ENCODE results near the gene ELAVL1. TPM values are rescaled to one million over a fixed set of nuclear protein-coding genes. Genes with fewer than 3 reads are reported as not detected.

ELAVL1 gene
- total RNA-seq, 1 donor from 2014 or later: 108 TPM

- H3K9ac ChIP-seq: no peak overlapping the region
- H3K79me2 ChIP-seq (ENCODE audit: low read depth): peaks cover 9% of the 10 kb centered on the region
- no peak overlapping the region for H2AFZ ChIP-seq (replicated peaks)
- TF ChIP-seq CTCF (IDR thresholded peaks at IDR 0.05) (no peak), EZH2 (IDR thresholded peaks at IDR 0.05) (no peak), EZH2phosphoT487 (IDR thresholded peaks at IDR 0.05) (no peak)
- no peaks in the 10 kb centered on the region for H3K4me1 ChIP-seq
- H3K36me3 ChIP-seq: no peaks in the 10 kb centered on the region
- Mint-ChIP-seq H3K4me1 (no peaks in the 10 kb centered on the region), H3K27ac (no peak overlapping the region), H3K9me3 (no peaks in the 10 kb centered on the region), H3K27me3 (ENCODE audit: insufficient read depth, low read depth) (peaks cover 4% of the 10 kb centered on the region), H3K4me3 (no peak overlapping the region), H3K36me3 (peaks cover 21% of the 10 kb centered on the region)
- no peak overlapping the region for H3K4me2 ChIP-seq
- H3K9me3 ChIP-seq (ENCODE audit: low read depth): no peaks in the 10 kb centered on the region
- no peak for DNase-seq (ENCODE audit: low spot score)
- no peak overlapping the region for H3K4me3 ChIP-seq
- no peak overlapping the region for H3K27ac ChIP-seq
- H3K27me3 ChIP-seq: no peaks in the 10 kb centered on the region
- peaks cover 75% of the 10 kb centered on the region for H4K20me1 ChIP-seq (ENCODE audit: low read depth)
- H3F3A ChIP-seq (ENCODE audit: low read depth): peaks cover 9% of the 10 kb centered on the region
Measured at GRCh38 chr19:7977021-7977722, 28.3 kb downstream of the ELAVL1 start.

GRCh38 chr19:7976461-7976860 is 29.0 kb downstream of the ELAVL1 start:
- Mint-ChIP-seq H3K27ac (no peak overlapping the region), H3K36me3 (peaks cover 20% of the 10 kb centered on the region), H3K4me1 (no peaks in the 10 kb centered on the region), H3K4me3 (no peak overlapping the region), H3K9me3 (no peaks in the 10 kb centered on the region), H3K27me3 (ENCODE audit: insufficient read depth, low read depth) (peaks cover 4% of the 10 kb centered on the region)
- no peak for DNase-seq (ENCODE audit: low spot score)
- H3K36me3 ChIP-seq: no peaks in the 10 kb centered on the region
- H3K4me1 ChIP-seq: no peaks in the 10 kb centered on the region
- H3F3A ChIP-seq (ENCODE audit: low read depth): peaks cover 9% of the 10 kb centered on the region
- no peak overlapping the region for H2AFZ ChIP-seq (replicated peaks)
- H3K27me3 ChIP-seq: no peaks in the 10 kb centered on the region
- peaks cover 75% of the 10 kb centered on the region for H4K20me1 ChIP-seq (ENCODE audit: low read depth)
- H3K4me2 ChIP-seq: no peak overlapping the region
- H3K9me3 ChIP-seq (ENCODE audit: low read depth): no peaks in the 10 kb centered on the region
- peaks cover 9% of the 10 kb centered on the region for H3K79me2 ChIP-seq (ENCODE audit: low read depth)
- H3K27ac ChIP-seq: no peak overlapping the region
- TF ChIP-seq EZH2phosphoT487 (IDR thresholded peaks at IDR 0.05): no peak
- TF ChIP-seq EZH2 (IDR thresholded peaks at IDR 0.05): no peak
- TF ChIP-seq CTCF (IDR thresholded peaks at IDR 0.05): no peak
- H3K9ac ChIP-seq: no peak overlapping the region
- H3K4me3 ChIP-seq: no peak overlapping the region

- TF ChIP-seq CTCF (IDR thresholded peaks at IDR 0.05) (no peak), EZH2phosphoT487 (IDR thresholded peaks at IDR 0.05) (no peak), EZH2 (IDR thresholded peaks at IDR 0.05) (no peak)
- Mint-ChIP-seq H3K27ac (no peak overlapping the region), H3K9me3 (no peaks in the 10 kb centered on the region), H3K4me1 (no peaks in the 10 kb centered on the region), H3K36me3 (peaks cover 17% of the 10 kb centered on the region), H3K27me3 (ENCODE audit: insufficient read depth, low read depth) (peaks cover 3% of the 10 kb centered on the region), H3K4me3 (no peak overlapping the region)
- Histone ChIP-seq H3F3A (ENCODE audit: low read depth) (peaks cover 14% of the 10 kb centered on the region), H2AFZ (replicated peaks) (no peak overlapping the region), H3K36me3 (no peaks in the 10 kb centered on the region), H3K79me2 (ENCODE audit: low read depth) (peaks cover 16% of the 10 kb centered on the region), H3K4me2 (no peak overlapping the region), H3K9me3 (ENCODE audit: low read depth) (no peaks in the 10 kb centered on the region), H3K27ac (no peak overlapping the region), H4K20me1 (ENCODE audit: low read depth) (peaks cover 75% of the 10 kb centered on the region), H3K9ac (no peak overlapping the region), H3K27me3 (no peaks in the 10 kb centered on the region), H3K4me1 (no peaks in the 10 kb centered on the region), H3K4me3 (no peak overlapping the region)
- no peak for DNase-seq (ENCODE audit: low spot score)
Measured at GRCh38 chr19:7975037-7975436, 30.4 kb downstream of the ELAVL1 start.

Measured in neural progenitor cell (in vitro differentiated cells).